ENCODE data around the gene TWF2. TPM values are rescaled to one million over a fixed set of nuclear protein-coding genes. Genes with fewer than 3 reads are reported as not detected.

The TWF2 gene
- polyA plus RNA-seq, 1 donor from 2014 or later, result 61.7 TPM

DNA sequence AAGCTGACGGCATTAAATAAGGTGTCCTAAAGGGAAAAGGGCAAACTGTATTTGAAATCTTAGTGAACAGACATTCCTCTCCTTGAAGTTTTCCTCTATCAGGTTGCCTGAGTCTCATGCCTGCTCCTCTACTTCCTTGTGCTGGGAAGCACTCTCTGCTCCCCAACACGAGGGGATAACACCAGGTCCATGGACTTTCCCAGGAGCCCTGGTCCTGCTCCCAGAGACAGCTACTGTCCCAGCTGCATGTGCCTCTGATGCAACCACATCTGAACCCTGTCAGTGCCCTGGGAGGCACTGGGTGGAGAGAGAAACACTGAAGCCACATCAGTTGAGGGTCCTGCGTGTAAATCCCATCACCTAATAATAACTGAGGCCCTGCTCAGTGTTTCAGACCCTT is 20.9 kb downstream of the TWF2 start:
- no peaks in the 10 kb centered on the region for H3K9me3 ChIP-seq (ENCODE audit: low read length)
- H3K27ac ChIP-seq (ENCODE audit: low read length), result no peak overlapping the region
- TF ChIP-seq EZH2 (IDR thresholded peaks at IDR 0.05; ENCODE audit: borderline replicate concordance, insufficient read depth, low read length, poor library complexity, severe bottlenecking) (no peak), EP300 (conservative IDR thresholded peaks at IDR 0.05; ENCODE audit: poor library complexity, severe bottlenecking) (no peak), POLR2AphosphoS5 (IDR thresholded peaks at IDR 0.05) (no peak), TAF1 (IDR thresholded peaks at IDR 0.05; ENCODE audit: low read depth) (no peak), SMC3 (conservative IDR thresholded peaks at IDR 0.05; ENCODE audit: poor library complexity) (no peak), RAD21 (conservative IDR thresholded peaks at IDR 0.05) (no peak), MXI1 (conservative IDR thresholded peaks at IDR 0.05; ENCODE audit: poor library complexity, severe bottlenecking) (no peak)
- TF ChIP-seq, protein P1, sequence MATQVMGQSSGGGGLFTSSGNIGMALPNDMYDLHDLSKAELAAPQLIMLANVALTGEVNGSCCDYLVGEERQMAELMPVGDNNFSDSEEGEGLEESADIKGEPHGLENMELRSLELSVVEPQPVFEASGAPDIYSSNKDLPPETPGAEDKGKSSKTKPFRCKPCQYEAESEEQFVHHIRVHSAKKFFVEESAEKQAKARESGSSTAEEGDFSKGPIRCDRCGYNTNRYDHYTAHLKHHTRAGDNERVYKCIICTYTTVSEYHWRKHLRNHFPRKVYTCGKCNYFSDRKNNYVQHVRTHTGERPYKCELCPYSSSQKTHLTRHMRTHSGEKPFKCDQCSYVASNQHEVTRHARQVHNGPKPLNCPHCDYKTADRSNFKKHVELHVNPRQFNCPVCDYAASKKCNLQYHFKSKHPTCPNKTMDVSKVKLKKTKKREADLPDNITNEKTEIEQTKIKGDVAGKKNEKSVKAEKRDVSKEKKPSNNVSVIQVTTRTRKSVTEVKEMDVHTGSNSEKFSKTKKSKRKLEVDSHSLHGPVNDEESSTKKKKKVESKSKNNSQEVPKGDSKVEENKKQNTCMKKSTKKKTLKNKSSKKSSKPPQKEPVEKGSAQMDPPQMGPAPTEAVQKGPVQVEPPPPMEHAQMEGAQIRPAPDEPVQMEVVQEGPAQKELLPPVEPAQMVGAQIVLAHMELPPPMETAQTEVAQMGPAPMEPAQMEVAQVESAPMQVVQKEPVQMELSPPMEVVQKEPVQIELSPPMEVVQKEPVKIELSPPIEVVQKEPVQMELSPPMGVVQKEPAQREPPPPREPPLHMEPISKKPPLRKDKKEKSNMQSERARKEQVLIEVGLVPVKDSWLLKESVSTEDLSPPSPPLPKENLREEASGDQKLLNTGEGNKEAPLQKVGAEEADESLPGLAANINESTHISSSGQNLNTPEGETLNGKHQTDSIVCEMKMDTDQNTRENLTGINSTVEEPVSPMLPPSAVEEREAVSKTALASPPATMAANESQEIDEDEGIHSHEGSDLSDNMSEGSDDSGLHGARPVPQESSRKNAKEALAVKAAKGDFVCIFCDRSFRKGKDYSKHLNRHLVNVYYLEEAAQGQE (IDR thresholded peaks at IDR 0.05; ENCODE audit: borderline replicate concordance), result no peak
- TF ChIP-seq, protein P2, sequence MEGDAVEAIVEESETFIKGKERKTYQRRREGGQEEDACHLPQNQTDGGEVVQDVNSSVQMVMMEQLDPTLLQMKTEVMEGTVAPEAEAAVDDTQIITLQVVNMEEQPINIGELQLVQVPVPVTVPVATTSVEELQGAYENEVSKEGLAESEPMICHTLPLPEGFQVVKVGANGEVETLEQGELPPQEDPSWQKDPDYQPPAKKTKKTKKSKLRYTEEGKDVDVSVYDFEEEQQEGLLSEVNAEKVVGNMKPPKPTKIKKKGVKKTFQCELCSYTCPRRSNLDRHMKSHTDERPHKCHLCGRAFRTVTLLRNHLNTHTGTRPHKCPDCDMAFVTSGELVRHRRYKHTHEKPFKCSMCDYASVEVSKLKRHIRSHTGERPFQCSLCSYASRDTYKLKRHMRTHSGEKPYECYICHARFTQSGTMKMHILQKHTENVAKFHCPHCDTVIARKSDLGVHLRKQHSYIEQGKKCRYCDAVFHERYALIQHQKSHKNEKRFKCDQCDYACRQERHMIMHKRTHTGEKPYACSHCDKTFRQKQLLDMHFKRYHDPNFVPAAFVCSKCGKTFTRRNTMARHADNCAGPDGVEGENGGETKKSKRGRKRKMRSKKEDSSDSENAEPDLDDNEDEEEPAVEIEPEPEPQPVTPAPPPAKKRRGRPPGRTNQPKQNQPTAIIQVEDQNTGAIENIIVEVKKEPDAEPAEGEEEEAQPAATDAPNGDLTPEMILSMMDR (IDR thresholded peaks at IDR 0.05; ENCODE audit: poor library complexity, severe bottlenecking), result no peak

DNA sequence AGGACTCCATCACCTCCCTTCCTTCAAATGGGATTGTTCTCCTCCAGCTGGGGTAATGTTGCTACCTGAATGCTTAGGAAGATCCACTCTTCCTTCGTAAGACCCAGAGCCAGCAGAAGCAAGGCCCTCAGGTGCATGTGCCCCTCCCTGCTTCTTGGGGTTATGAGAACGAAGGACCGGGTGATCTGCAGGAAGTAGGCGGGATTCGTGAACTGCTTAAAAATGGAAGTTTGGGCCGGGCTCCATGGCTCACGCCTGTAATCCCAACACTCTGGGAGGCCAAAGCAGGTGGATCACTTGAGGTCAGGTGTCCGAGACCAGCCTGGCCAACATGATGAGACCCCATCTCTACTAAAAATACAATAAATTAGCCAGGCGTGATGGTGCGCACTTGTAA is 21.6 kb downstream of the TWF2 start:
- no peak overlapping the region for H3K9ac ChIP-seq (ENCODE audit: low read length)
- no peaks in the 10 kb centered on the region for H4K20me1 ChIP-seq (ENCODE audit: insufficient read depth)
- TF ChIP-seq POLR2AphosphoS5 (IDR thresholded peaks at IDR 0.05) (no peak), TAF1 (IDR thresholded peaks at IDR 0.05; ENCODE audit: low read depth) (no peak), EP300 (conservative IDR thresholded peaks at IDR 0.05; ENCODE audit: poor library complexity, severe bottlenecking) (no peak), EZH2 (IDR thresholded peaks at IDR 0.05; ENCODE audit: borderline replicate concordance, insufficient read depth, low read length, poor library complexity, severe bottlenecking) (no peak), SMC3 (conservative IDR thresholded peaks at IDR 0.05; ENCODE audit: poor library complexity) (no peak), RAD21 (conservative IDR thresholded peaks at IDR 0.05) (no peak), MXI1 (conservative IDR thresholded peaks at IDR 0.05; ENCODE audit: poor library complexity, severe bottlenecking) (no peak)
- TF ChIP-seq, protein P2 (IDR thresholded peaks at IDR 0.05; ENCODE audit: poor library complexity, severe bottlenecking), result no peak
- TF ChIP-seq, protein P1 (IDR thresholded peaks at IDR 0.05; ENCODE audit: borderline replicate concordance), result no peak
- no peaks in the 10 kb centered on the region for H3K27me3 ChIP-seq (ENCODE audit: insufficient read depth, low read depth, low read length)
- H2AFZ ChIP-seq (ENCODE audit: low read depth, low read length), result no peak overlapping the region
- H3K79me2 ChIP-seq (replicated peaks; ENCODE audit: insufficient read depth, low read length), result no peaks in the 10 kb centered on the region
- no peak overlapping the region for H3K27ac ChIP-seq (ENCODE audit: low read length)
- no peak overlapping the region for H3K4me2 ChIP-seq (ENCODE audit: low read length)
- no peaks in the 10 kb centered on the region for H3K9me3 ChIP-seq (ENCODE audit: low read length)
- H3K4me3 ChIP-seq (ENCODE audit: low read length), result no peak overlapping the region
- no peaks in the 10 kb centered on the region for H3K9me2 ChIP-seq (ENCODE audit: insufficient read depth, low read length)
- H3F3A ChIP-seq (ENCODE audit: insufficient read depth, low read length, poor library complexity, severe bottlenecking), result no peaks in the 10 kb centered on the region
- H3K36me3 ChIP-seq (ENCODE audit: insufficient read depth, low read length), result no peaks in the 10 kb centered on the region

More for the DNA sequence above, 20.9 kb downstream of the TWF2 start:
- H3K4me3 ChIP-seq (ENCODE audit: low read length), result no peak overlapping the region
- no peak overlapping the region for H3K9ac ChIP-seq (ENCODE audit: low read length)
- H3K79me2 ChIP-seq (replicated peaks; ENCODE audit: insufficient read depth, low read length), result no peaks in the 10 kb centered on the region
- no peaks in the 10 kb centered on the region for H3K27me3 ChIP-seq (ENCODE audit: insufficient read depth, low read depth, low read length)
- no peaks in the 10 kb centered on the region for H3F3A ChIP-seq (ENCODE audit: insufficient read depth, low read length, poor library complexity, severe bottlenecking)
- no peaks in the 10 kb centered on the region for H3K36me3 ChIP-seq (ENCODE audit: insufficient read depth, low read length)
- no peak overlapping the region for H2AFZ ChIP-seq (ENCODE audit: low read depth, low read length)
- H4K20me1 ChIP-seq (ENCODE audit: insufficient read depth), result no peaks in the 10 kb centered on the region
- H3K4me2 ChIP-seq (ENCODE audit: low read length), result no peak overlapping the region
- no peaks in the 10 kb centered on the region for H3K9me2 ChIP-seq (ENCODE audit: insufficient read depth, low read length)

Measured in neural cell (in vitro differentiated cells).